K562 (cell line): Measurements from ENCODE around the gene GART. TPM values are rescaled to one million over a fixed set of nuclear protein-coding genes. Genes with fewer than 3 reads are reported as not detected.

Source experiments
- BCL6 ChIP-seq: fragments of 250-450 bp; sonication (Bioruptor Pico); IDR thresholded peaks from 2 replicates; pipeline ENCODE4 v1.4.0; 2020
- CLOCK ChIP-seq: fragments of 250-450 bp; sonication (Bioruptor Pico); IDR thresholded peaks from 2 replicates; pipeline ENCODE4 v1.4.0; 2020; ENCODE audit warnings: mild to moderate bottlenecking, moderate library complexity, borderline replicate concordance
- FOXK1 ChIP-seq: sonication (generic); formaldehyde crosslinking; IDR thresholded peaks from 2 replicates; pipeline ENCODE4 v1.8.0; 2022; ENCODE audit warnings: missing genetic modification reagents, mild to moderate bottlenecking, borderline replicate concordance
- FOXK2 ChIP-seq, 2 experiments: fragments of 450-650 bp; IDR thresholded peaks in 1 of 2; conservative IDR thresholded peaks in 1 of 2; 2 replicates each; pipeline ENCODE4 v1.6.1; 2016; ENCODE audit warnings: low read depth in 2 of 2, mild to moderate bottlenecking in 1 of 2
- HDGF ChIP-seq: fragments of 450-650 bp; IDR thresholded peaks from 2 replicates; pipeline ENCODE4 v1.6.1; 2016
- HNRNPUL1 ChIP-seq: fragments of 200-400 bp; formaldehyde crosslinking; IDR thresholded peaks from 2 replicates; pipeline ENCODE4 v1.6.1; 2017; ENCODE audit warnings: low read length
- MTA1 ChIP-seq: fragments of 450-650 bp; IDR thresholded peaks from 2 replicates; pipeline ENCODE4 v1.6.1; 2017; ENCODE audit warnings: borderline replicate concordance
- TCFL5 ChIP-seq: fragments of 250-450 bp; sonication (Bioruptor Pico); conservative IDR thresholded peaks from 2 replicates; pipeline ENCODE4 v1.6.1; 2021; ENCODE audit warnings: mild to moderate bottlenecking, moderate library complexity, matching md5 sums
- XRCC3 ChIP-seq: fragments of 450-650 bp; IDR thresholded peaks from 2 replicates; pipeline ENCODE4 v1.6.1; 2017; ENCODE audit warnings: mild to moderate bottlenecking, moderate library complexity
- ZNF217 ChIP-seq: sonication (generic); formaldehyde crosslinking; IDR thresholded peaks from 2 replicates; pipeline ENCODE4 v1.8.0; 2022; ENCODE audit warnings: mild to moderate bottlenecking, missing genetic modification reagents
- ZNF23 ChIP-seq: fragments of 250-450 bp; sonication (Bioruptor Pico); IDR thresholded peaks from 2 replicates; pipeline ENCODE4 v1.4.0; 2020; ENCODE audit warnings: mild to moderate bottlenecking
- ZNF24 ChIP-seq: fragments of 450-650 bp; IDR thresholded peaks from 2 replicates; pipeline ENCODE4 v1.6.1; 2016
- polyA plus RNA-seq, 8 experiments: library from polyadenylated mRNA; depleted of rRNA in 4 of 8; stranded (reverse) in 5 of 8; unstranded in 3 of 8; fragments of >200 nt; fragmentation: Nextera tagmentation in 2 of 8; fragmentation: Illumina TruSeq in 1 of 8; extraction: Ambion mirVana in 2 of 8; extraction: Trizol in 1 of 8; gene quantifications; 2 replicates each; pipeline versions ENCODE4 v1.2.1 to v1.2.3, GENCODE V29; 2011 to 2014; ENCODE audit warnings: inconsistent platforms in 1 of 8, missing spikeins in 1 of 8
- total RNA-seq, 7 experiments: library from RNA; depleted of rRNA in 6 of 7; stranded (reverse); fragments of >200 nt in 6 of 7; fragmentation: Illumina TruSeq in 2 of 7; extraction: Trizol in 2 of 7; gene quantifications; 2 replicates each; pipeline versions ENCODE4 v1.2.1 to v1.2.3, GENCODE V29; 2011 to 2021; ENCODE audit warnings: low replicate concordance in 1 of 7
- TF ChIP-seq, protein P1 (sequence below), 2 experiments: fragments of 450-650 bp in 1 of 2; sonication (generic) in 1 of 2; formaldehyde crosslinking in 1 of 2; IDR thresholded peaks; 2 replicates each; pipeline versions ENCODE4 v1.7.1 to v1.9.0; 2016 to 2022; ENCODE audit warnings: inconsistent platforms in 1 of 2, mild to moderate bottlenecking in 1 of 2, missing genetic modification reagents in 1 of 2
- TF ChIP-seq, protein P2 (sequence below): fragments of 250-450 bp; sonication (Bioruptor Pico); IDR thresholded peaks from 2 replicates; pipeline ENCODE4 v1.4.0; 2020; ENCODE audit warnings: mild to moderate bottlenecking, moderate library complexity

The GART gene
- total and polyA plus RNA-seq, 9 of the 15 experiments (the other 6 are each of a cell fraction or from before 2014, with no cell fraction given), result 141 to 429 (median 349) TPM

DNA sequence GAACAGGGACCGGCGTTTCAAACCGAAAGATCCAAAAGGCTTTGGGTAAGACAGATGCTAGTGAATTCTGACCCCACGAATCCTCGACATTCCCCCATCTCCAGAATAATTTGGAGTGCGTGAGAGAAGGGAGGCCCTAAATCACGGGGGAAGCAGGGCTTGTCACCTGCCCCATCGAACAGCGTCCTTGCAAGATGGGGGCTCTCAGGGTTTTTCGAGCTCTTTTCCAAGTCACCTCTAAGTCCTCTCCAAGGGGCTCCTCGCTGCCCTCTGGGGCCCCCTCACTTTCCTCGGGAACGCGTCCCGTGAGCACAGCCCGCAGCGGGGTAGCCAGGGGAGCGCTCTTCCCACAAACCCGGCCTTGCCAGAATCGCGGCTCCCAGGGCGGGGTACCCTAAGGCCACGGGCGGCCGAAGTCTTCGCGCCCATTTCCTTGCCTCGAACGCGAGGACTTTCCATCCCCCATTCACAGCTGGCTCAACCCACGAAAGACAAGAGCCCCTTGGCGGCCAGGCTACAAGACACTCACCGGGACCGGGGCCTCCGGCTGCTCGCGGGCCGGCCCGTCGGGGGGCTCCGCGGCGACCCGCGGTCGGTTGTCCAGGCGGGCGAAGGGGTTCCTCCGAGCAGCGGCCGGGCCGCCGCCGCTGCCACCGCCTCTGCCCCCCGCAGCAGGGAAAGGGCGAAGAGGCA is 46.0 kb upstream of the GART start (continued):
- no peak for TF ChIP-seq CLOCK
- TF ChIP-seq HNRNPUL1, result no peak
- no peak for TF ChIP-seq XRCC3
- TF ChIP-seq ZNF23 (CRISPR knock-in tag), result no peak
- no peak for TF ChIP-seq FOXK2 (conservative IDR thresholded peaks at IDR 0.05 in 1 of 2, IDR thresholded peaks at IDR 0.05 in 1 of 2; ENCODE audit: low read depth in 2 of 2)
- TF ChIP-seq, protein P1, sequence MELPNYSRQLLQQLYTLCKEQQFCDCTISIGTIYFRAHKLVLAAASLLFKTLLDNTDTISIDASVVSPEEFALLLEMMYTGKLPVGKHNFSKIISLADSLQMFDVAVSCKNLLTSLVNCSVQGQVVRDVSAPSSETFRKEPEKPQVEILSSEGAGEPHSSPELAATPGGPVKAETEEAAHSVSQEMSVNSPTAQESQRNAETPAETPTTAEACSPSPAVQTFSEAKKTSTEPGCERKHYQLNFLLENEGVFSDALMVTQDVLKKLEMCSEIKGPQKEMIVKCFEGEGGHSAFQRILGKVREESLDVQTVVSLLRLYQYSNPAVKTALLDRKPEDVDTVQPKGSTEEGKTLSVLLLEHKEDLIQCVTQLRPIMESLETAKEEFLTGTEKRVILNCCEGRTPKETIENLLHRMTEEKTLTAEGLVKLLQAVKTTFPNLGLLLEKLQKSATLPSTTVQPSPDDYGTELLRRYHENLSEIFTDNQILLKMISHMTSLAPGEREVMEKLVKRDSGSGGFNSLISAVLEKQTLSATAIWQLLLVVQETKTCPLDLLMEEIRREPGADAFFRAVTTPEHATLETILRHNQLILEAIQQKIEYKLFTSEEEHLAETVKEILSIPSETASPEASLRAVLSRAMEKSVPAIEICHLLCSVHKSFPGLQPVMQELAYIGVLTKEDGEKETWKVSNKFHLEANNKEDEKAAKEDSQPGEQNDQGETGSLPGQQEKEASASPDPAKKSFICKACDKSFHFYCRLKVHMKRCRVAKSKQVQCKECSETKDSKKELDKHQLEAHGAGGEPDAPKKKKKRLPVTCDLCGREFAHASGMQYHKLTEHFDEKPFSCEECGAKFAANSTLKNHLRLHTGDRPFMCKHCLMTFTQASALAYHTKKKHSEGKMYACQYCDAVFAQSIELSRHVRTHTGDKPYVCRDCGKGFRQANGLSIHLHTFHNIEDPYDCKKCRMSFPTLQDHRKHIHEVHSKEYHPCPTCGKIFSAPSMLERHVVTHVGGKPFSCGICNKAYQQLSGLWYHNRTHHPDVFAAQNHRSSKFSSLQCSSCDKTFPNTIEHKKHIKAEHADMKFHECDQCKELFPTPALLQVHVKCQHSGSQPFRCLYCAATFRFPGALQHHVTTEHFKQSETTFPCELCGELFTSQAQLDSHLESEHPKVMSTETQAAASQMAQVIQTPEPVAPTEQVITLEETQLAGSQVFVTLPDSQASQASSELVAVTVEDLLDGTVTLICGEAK (IDR thresholded peaks at IDR 0.05), result peak; percentile 32; the same call in 1 of the 2 replicates
- TF ChIP-seq, protein P1 (CRISPR knock-in tag; IDR thresholded peaks at IDR 0.05), result no peak
- TF ChIP-seq FOXK1 (CRISPR knock-in tag), result no peak
- no peak for TF ChIP-seq MTA1
- TF ChIP-seq TCFL5 (CRISPR knock-in tag), result no peak
- TF ChIP-seq ZNF24, result no peak
- TF ChIP-seq HDGF, result no peak
- TF ChIP-seq BCL6 (CRISPR knock-in tag), result no peak
- TF ChIP-seq, protein P2, sequence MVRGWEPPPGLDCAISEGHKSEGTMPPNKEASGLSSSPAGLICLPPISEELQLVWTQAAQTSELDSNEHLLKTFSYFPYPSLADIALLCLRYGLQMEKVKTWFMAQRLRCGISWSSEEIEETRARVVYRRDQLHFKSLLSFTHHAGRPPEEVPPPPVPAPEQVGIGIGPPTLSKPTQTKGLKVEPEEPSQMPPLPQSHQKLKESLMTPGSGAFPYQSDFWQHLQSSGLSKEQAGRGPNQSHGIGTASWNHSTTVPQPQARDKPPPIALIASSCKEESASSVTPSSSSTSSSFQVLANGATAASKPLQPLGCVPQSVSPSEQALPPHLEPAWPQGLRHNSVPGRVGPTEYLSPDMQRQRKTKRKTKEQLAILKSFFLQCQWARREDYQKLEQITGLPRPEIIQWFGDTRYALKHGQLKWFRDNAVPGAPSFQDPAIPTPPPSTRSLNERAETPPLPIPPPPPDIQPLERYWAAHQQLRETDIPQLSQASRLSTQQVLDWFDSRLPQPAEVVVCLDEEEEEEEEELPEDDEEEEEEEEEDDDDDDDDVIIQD (CRISPR knock-in tag), result 0 out of 2 replicates have a peak, but pooled peaks have one; percentile 53
- no peak for TF ChIP-seq ZNF217 (CRISPR knock-in tag)
